Nasal cavity respiratory epithelium epithelial cell of viscerocranial mucosa (primary cell): Measurements from ENCODE around the gene C17orf113. TPM values are rescaled to one million over a fixed set of nuclear protein-coding genes. Genes with fewer than 3 reads are reported as not detected.

Experiments used
- total RNA-seq: library from RNA; depleted of rRNA; stranded (reverse); fragments of >200 nt; gene quantifications from 2 replicates; pipeline ENCODE4 v1.2.3, GENCODE V29; 2014

C17orf113 gene
- 0.64 and 0.68 TPM in 2 replicates for total RNA-seq

DNA sequence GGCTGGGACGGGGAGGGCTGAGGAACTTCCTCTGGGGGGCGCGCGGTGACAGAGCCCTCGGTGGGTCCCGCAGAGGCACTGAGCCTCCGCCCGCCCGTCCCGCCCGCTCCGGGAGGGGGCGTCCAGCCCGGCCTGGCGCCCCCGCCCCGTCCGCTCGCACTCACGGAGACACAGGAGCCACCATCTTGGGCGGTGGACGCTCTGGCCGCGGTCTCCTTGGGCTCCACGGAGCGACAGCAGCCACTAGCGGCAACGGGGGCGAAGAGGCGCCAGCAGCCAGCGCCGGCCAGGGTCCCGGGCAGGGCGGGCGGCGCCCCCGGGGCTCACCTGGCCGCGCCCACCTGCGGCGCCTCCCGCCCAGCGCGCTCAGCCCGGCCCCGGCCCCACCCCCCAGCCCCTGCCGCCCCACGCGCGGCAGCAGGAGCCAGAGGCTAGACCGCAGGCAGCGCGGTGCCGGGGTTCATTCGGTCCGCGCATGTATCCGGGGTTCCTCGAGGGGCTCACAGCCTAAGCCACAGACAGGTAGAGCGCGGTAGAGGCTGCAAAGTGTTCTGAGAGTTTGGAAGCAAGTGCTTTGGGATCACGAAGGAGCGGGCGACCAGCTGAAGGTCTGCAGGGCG lies at the start of gene C17orf113:
Gene C17orf113 (minus strand): TSS at position 209 of the 620 bp plus-strand sequence. CDS start 7,225 bp downstream, outside the sequence.

DNA sequence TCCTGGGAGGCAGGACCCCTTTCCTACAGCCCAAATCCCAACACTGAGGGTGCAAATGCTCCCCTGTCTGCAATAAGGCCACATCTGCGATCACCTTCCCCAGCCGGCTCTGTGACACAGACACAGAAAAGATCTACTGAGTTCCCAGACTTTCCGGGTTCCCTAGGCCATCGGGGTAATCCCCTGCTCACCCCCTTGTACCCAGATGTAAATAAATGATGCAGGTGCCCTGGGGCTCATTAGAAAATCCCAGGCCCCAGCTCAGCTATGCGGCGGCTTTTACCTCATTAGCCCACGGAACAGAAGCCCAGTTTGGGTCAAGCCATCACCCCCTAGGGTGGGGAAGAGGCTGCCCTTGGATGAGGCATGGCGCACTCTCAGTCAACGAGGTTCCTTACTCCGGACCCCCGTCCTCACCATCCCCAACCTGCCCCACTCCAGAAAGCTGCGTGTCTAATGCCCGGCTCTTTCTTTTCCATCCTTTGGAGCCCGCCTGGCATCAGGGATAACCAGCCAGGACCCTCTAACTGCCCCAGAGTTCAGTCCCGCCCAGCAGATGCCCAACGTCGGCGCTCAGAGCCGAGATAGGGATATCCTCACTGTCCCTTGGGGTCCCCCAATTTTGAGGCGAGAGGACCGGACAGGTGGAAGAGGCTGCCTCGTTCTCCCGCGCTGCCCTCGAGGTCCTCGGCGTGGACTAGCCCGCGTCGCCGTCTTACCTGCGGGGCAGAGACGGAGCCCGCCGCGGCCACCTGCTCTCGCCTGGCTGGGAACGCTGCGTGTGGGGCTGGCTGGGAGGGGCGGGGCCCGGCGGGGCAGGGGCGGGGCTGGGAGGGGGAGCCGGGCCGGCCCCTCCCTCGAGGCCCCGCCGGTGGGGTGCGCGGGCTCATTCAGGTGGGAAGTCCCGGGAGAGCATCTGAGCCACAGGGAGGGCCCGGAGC lies 47.6 kb upstream of the C17orf113 start, which contains the start of gene ZNF385C:
Gene ZNF385C (minus strand): TSS at position 783 of the 941 bp plus-strand sequence. CDS start 35,417 bp downstream, outside the sequence.

GRCh38 chr17:42019509-42020404 lies 30.6 kb downstream of the C17orf113 start, which contains the start of gene NKIRAS2:
Gene NKIRAS2 (plus strand): TSS chr17:42020090. CDS start chr17:42021578, 1,488 bp downstream.

DNA sequence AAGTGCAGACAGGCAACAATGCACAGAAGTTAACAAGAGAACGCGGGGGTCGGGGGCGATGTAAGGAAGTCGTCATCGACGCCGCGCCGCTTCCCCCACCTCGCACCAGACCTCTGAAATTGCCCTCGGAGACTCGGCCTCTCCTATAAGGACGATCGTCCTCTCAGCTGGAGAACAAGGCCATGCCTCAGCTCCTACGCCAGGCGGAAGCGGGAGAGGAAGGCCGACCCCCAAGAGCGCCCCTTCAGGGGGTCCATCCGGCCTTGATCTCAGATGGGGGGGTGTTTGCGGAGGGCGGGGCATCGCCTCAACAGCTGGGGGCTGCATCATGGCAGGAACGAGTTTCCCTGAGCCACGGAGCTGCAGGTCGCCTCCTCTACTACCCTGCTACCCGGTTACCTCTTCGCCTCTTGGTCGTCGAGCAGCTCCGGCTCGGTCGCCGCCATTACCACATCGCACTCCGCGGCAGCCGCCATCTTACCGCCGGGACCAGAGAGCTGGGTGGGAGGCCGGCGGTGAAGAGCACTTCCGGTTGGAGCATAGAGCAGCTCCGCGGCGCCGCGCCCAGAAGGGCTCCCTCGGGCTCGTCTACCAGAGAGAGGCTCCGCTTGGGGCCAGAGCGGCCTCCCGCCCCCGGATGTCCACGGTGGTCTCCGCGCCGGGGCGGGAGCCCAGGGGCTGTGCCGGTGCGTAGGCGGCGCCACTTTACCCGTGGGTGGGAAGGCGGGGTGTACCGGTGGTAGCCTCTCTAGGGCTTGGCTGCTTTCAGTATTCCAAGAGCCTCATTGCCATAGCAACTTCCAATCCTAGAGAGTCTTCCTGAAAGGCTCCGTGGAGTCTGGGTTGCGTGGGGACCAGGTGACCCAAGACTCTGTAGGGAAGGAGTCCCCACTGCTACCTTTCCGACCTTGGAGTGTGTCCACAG lies 33.2 kb downstream of the C17orf113 start, which contains the start of gene DNAJC7:
Gene DNAJC7 (minus strand): TSS at position 499 of the 925 bp plus-strand sequence. CDS start 23 bp downstream, at position 476.

Other genes with a start within 250 kb of the C17orf113 start
- gene P3H4, start 238.7 kb downstream of the C17orf113 start, total RNA-seq: 33.5 and 51.7 TPM in 2 replicates
- gene FKBP10, start 237.6 kb downstream of the C17orf113 start, total RNA-seq: 34.5 and 113 TPM in 2 replicates
- gene NT5C3B, start 214.4 kb downstream of the C17orf113 start, total RNA-seq: 35.0 and 73.1 TPM in 2 replicates
- 0.14 TPM in 1 of 2 replicates, not detected in the other for gene KLHL10, start 212.8 kb downstream of the C17orf113 start, total RNA-seq
- gene KLHL11, start 185.2 kb downstream of the C17orf113 start, total RNA-seq: 41.4 and 45.1 TPM in 2 replicates
- 114 and 147 TPM in 2 replicates for gene ACLY, start 131.7 kb downstream of the C17orf113 start, total RNA-seq
- gene ODAD4, start 120.0 kb downstream of the C17orf113 start, total RNA-seq: under 0.01 and 0.07 TPM in 2 replicates
- gene CNP, start 83.8 kb downstream of the C17orf113 start, total RNA-seq: 27.3 and 39.7 TPM in 2 replicates
- 51.3 and 72.0 TPM in 2 replicates for gene DNAJC7, start 33.2 kb downstream of the C17orf113 start, total RNA-seq
- gene NKIRAS2, start 30.5 kb downstream of the C17orf113 start, total RNA-seq: 27.7 and 39.2 TPM in 2 replicates
- gene ZNF385C, start 47.9 kb upstream of the C17orf113 start, total RNA-seq: 0.34 and 0.43 TPM in 2 replicates
- 7.2 and 10.9 TPM in 2 replicates for gene DHX58, start 62.1 kb upstream of the C17orf113 start, total RNA-seq
- 7.9 and 23.3 TPM in 2 replicates for gene KAT2A, start 70.8 kb upstream of the C17orf113 start, total RNA-seq
- gene HSPB9, start 72.2 kb upstream of the C17orf113 start, total RNA-seq: not detected in 2 replicates
- gene RAB5C, start 104.4 kb upstream of the C17orf113 start, total RNA-seq: 70.7 and 97.2 TPM in 2 replicates
- gene KCNH4, start 130.5 kb upstream of the C17orf113 start, total RNA-seq: not detected in 2 replicates
- not detected in 2 replicates for gene HCRT, start 134.9 kb upstream of the C17orf113 start, total RNA-seq
- 3.8 and 11.4 TPM in 2 replicates for gene GHDC, start 143.9 kb upstream of the C17orf113 start, total RNA-seq
- 14.0 and 18.5 TPM in 2 replicates for gene STAT5B, start 225.8 kb upstream of the C17orf113 start, total RNA-seq
- 0.68 and 3.7 TPM in 2 replicates for gene STAT5A, start 237.9 kb upstream of the C17orf113 start, total RNA-seq